ENCODE measurements around the gene IFT88.

- TF ChIP-seq CTCF (conservative IDR thresholded peaks at IDR 0.05; ENCODE audit: low read depth, low read length): no peak
- TF ChIP-seq EZH2 (IDR thresholded peaks at IDR 0.05; ENCODE audit: borderline replicate concordance, low read depth, low read length, poor library complexity, severe bottlenecking): no peak
Measured at GRCh38 chr13:20708216-20708615, 141.3 kb downstream of the IFT88 start.
